Measurements from ENCODE around the gene MACO1.

DNA sequence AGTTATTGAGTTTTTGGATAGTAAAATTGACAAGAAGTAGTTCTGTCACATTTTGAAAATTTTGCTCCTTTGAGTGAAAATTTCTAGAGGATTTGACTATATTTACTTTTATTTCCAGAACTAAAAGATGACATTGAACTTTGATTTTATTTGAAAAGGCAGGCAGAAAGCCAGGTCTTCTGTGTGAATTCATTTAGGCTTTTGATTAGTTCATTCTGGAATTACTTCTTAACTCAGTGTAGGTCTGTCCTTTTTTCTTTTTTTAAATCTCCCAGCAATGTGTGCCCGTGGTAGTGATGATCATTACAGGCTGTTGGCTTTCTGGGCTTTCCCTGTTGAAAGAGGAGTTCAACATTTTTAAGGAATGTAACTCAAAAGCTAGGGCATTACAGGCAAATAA lies 53.8 kb downstream of the MACO1 start:
- TF ChIP-seq, protein P1, sequence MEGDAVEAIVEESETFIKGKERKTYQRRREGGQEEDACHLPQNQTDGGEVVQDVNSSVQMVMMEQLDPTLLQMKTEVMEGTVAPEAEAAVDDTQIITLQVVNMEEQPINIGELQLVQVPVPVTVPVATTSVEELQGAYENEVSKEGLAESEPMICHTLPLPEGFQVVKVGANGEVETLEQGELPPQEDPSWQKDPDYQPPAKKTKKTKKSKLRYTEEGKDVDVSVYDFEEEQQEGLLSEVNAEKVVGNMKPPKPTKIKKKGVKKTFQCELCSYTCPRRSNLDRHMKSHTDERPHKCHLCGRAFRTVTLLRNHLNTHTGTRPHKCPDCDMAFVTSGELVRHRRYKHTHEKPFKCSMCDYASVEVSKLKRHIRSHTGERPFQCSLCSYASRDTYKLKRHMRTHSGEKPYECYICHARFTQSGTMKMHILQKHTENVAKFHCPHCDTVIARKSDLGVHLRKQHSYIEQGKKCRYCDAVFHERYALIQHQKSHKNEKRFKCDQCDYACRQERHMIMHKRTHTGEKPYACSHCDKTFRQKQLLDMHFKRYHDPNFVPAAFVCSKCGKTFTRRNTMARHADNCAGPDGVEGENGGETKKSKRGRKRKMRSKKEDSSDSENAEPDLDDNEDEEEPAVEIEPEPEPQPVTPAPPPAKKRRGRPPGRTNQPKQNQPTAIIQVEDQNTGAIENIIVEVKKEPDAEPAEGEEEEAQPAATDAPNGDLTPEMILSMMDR (IDR thresholded peaks at IDR 0.05; ENCODE audit: low read length): no peak
- TF ChIP-seq EZH2 (IDR thresholded peaks at IDR 0.05; ENCODE audit: borderline replicate concordance, low read length): no peak
